Right cardiac atrium (tissue), 5 donors: ENCODE data around the gene LDLRAD4. TPM values are rescaled to one million over a fixed set of nuclear protein-coding genes. Genes with fewer than 3 reads are reported as not detected.

Source experiments
- ATAC-seq, 2 donors: fragments of 200-7000 bp; cut with Tn5 transposase; one replicate each; pipeline versions ENCODE4 v1.8.0 to v1.9.1; 2020; ENCODE audit warnings: moderate library complexity in 2 of 2, mild to moderate bottlenecking in 1 of 2
- DNase-seq, 3 donors: peaks; one replicate each; pipeline ENCODE4 v3.0.0-alpha.2; 2020
- H3K27ac ChIP-seq: one replicate; pipeline ENCODE4 v1.5.1; 2013; ENCODE audit warnings: mild to moderate bottlenecking, low read length, control low read depth, moderate library complexity
- H3K27me3 ChIP-seq: one replicate; pipeline ENCODE4 v1.6.1; 2013; ENCODE audit not compliant: control insufficient read depth, insufficient read depth
- H3K4me1 ChIP-seq: one replicate; pipeline ENCODE4 v1.6.1; 2013; ENCODE audit warnings: low read length; ENCODE audit not compliant: control insufficient read depth, insufficient read depth
- H3K4me3 ChIP-seq: one replicate; pipeline ENCODE4 v1.5.1; 2013; ENCODE audit warnings: low read length, control low read depth
- H3K9me3 ChIP-seq: one replicate; pipeline ENCODE4 v1.6.1; 2013; ENCODE audit warnings: low read length; ENCODE audit not compliant: control insufficient read depth
- WGBS: extraction: QIAGEN DNeasy Blood & Tissue Kit; methylation state at CpG from one replicate; pipeline ENCODE4 v1.1.7; 2013; 5-methylcytosine and 5-hydroxymethylcytosine counted together
- intact Hi-C, 4 donors: fragments of 100-400 bp; cut with DNase I; formaldehyde crosslinking; loops; one replicate each; pipeline versions ENCODE4 v1.11.0 to v1.14.0; 2022 to 2023
- polyA plus RNA-seq: library from polyadenylated mRNA; stranded (reverse); fragments of 200-250 nt; gene quantifications from one replicate; pipeline ENCODE4 v1.2.3, GENCODE V29; 2013
- total RNA-seq, 4 donors: library from RNA; stranded (reverse); fragmentation: NEBNext Ultra II Directional; extraction: Animal tissue kit (Norgen Biotek cat#: 25700); gene quantifications; one replicate each; pipeline ENCODE4 v1.2.1, GENCODE V29; 2021
- donor health status: healthy with polysubstance abuse.
- donor health status: DM: no; HTN: yes; CAD: no.
- donor health status: DM: no; HTN: no; CAD: no.
- donor health status: DM: no; HTN: yes; CAD: no; lungs with severe emphysema.
- donor health status: DM: yes; HTN: yes; CAD: no.

LDLRAD4 gene
- total and polyA plus RNA-seq, 5 donors: 25.7 to 159 (median 68.1) TPM

DNA sequence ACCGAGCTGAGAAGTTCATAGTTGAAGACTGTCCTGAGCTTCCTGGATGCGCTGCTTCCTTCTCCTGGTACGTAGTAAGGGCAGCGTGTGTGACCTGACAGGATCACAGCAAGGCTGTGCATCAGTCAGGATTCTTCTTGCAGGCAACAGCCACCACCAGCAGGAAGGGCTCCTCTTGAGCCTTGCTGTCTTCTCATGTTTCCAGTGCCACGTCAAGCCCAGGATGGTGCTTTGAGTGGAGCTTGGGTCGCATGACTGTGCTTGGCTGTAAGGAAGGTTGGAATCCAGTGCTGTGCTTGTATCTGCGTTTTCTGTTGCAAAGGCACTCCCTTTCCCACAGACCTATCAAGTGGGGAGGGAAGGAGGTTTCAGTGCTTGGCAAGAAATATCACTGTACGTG, 194.3 kb downstream of the LDLRAD4 start:
- no peak for ATAC-seq
- no peaks in the 10 kb centered on the region for H3K9me3 ChIP-seq
- H3K4me1 ChIP-seq: peaks cover 8% of the 10 kb centered on the region

DNA sequence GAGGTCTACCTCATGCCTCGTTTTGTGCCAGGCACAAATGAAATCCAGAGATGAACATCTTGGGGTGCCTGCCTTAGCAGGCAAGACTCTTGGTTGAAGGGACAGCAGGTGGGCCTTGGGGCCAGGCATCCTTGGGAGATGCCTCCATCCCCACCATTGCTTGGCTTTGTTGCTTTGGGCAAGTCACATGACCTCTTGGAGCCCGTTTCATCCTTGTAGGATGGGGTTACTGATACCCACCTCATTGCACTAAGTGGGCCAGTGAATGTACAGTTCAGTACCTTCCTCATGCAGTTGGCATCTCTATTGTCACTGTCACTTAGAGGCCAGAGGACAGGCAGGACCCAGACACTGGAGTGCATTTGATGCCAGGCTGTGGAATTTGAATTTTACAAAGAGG, 195.5 kb downstream of the LDLRAD4 start:
- H3K9me3 ChIP-seq: no peaks in the 10 kb centered on the region
- intact Hi-C loops: no loop called here
- 76% methylated on average over 2 of the region's 2 CpGs for WGBS
- ATAC-seq (no peak), DNase-seq (no peak)
- peaks cover 11% of the 10 kb centered on the region for H3K4me1 ChIP-seq
- no peak overlapping the region for H3K4me3 ChIP-seq
- no peaks in the 10 kb centered on the region for H3K27me3 ChIP-seq
- no peak overlapping the region for H3K27ac ChIP-seq

More for the DNA sequence above, 194.3 kb downstream of the LDLRAD4 start:
- no peaks in the 10 kb centered on the region for H3K27me3 ChIP-seq
- DNase-seq: no peak
- no peak overlapping the region for H3K27ac ChIP-seq
- WGBS: 79% methylated on average over 8 of the region's 8 CpGs
- H3K4me3 ChIP-seq: no peak overlapping the region
- intact Hi-C loops: no loop called here

DNA sequence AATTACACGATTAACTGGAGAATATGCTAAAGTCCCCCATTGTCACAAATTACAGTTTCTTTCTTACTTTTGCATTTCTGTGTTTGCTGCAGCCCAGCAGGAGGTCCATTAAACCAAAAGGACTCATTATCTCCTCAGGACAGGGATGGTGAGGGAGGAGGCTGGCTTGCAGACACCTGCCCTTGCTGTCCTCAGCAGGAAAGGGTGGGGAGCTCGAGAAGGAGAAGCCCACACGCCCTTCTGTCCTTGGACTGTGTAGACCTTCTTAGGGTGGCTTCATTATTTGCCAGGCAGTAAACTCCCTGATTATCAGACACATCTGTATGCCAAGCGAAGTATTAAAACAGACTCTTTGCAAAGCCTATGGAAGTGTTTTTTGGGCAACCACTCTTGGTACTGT, 196.0 kb downstream of the LDLRAD4 start:
- 69% methylated on average over 4 of the region's 4 CpGs for WGBS
- Histone ChIP-seq H3K4me1 (peaks cover 11% of the 10 kb centered on the region), H3K9me3 (no peaks in the 10 kb centered on the region), H3K27ac (no peak overlapping the region), H3K4me3 (no peak overlapping the region), H3K27me3 (no peaks in the 10 kb centered on the region)
- DNase-seq (no peak), ATAC-seq (no peak)
- intact Hi-C loops: no loop called here

DNA sequence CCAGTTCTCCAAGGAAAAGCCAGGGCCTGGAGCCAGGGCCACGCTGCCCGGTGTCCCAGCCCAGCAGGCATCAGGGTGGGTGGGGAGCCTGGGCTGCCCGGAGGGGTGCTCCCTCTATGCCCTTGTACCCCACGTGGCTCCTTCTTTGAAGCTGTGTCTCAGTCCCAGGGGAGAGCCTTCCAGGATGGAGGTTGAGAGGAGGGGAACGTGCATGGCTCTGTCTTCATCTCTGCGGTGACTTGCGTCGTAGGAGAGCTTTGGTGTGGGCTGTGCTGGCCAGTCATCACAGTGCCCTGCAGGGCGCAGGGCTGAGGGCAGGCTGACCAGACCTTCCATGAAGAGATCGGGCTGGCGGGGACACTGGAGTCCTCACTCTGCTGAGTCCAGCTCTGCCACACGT, 197.2 kb downstream of the LDLRAD4 start:
- Histone ChIP-seq H3K4me1 (peaks cover 11% of the 10 kb centered on the region), H3K27ac (no peak overlapping the region), H3K9me3 (no peaks in the 10 kb centered on the region), H3K27me3 (no peaks in the 10 kb centered on the region), H3K4me3 (no peak overlapping the region)
- ATAC-seq (peak; percentile 47 to 55), DNase-seq (no peak)
- WGBS: 90% methylated on average over 12 of the region's 12 CpGs
- intact Hi-C loops: no loop called here

DNA sequence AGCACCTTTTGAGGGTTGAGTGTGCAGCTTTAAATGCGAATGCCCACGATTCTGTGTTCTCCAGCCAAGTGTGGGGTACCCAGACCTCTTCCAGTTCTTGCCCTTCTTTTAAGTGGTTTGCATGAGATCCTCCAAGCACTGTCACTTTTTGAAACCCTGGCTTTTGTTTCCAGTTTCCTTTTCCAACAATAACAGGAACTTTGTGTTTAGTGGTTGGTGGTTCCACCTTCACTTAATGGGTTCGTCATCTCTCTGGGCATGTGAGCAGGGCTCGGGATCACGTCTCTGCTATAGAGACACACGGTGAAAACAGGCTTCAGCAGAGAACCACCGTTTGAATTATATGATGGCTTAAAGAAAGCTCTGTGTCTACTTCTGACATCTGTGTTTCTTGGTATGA, 197.6 kb downstream of the LDLRAD4 start:
- Histone ChIP-seq H3K27ac (no peak overlapping the region), H3K4me1 (peaks cover 12% of the 10 kb centered on the region)
- intact Hi-C loops: no loop called here

DNA sequence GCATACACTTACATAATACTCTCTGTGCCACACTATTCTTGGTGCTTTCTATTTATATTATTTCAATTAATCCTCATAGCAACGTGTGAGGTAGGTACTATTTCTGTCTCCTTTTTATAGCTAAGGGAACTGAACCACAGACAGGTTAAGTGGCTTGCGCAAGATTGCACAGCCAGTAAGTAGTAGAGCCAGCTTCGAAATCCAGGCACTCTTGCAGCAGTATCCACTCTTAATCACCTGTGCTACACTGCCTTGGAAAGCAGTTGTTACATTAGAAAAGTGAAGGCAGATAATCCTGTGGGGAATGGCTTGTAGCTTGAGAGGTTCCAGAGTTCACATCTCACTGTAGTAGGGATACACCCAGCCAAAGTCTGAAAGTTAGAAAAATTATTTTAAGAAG, 198.3 kb downstream of the LDLRAD4 start:
- Histone ChIP-seq H3K4me1 (peaks cover 15% of the 10 kb centered on the region), H3K4me3 (no peak overlapping the region), H3K27me3 (no peaks in the 10 kb centered on the region), H3K9me3 (no peaks in the 10 kb centered on the region), H3K27ac (no peak overlapping the region)
- intact Hi-C loops: no loop called here
- no peak for DNase-seq
- 62% methylated on average over 3 of the region's 3 CpGs for WGBS
- ATAC-seq: peak; percentile 52

More for the DNA sequence above, 197.6 kb downstream of the LDLRAD4 start:
- Histone ChIP-seq H3K27me3 (no peaks in the 10 kb centered on the region), H3K4me3 (no peak overlapping the region), H3K9me3 (no peaks in the 10 kb centered on the region)
- 54% methylated on average over 7 of the region's 7 CpGs for WGBS
- ATAC-seq: peak; percentile 43 to 78
- no peak for DNase-seq

DNA sequence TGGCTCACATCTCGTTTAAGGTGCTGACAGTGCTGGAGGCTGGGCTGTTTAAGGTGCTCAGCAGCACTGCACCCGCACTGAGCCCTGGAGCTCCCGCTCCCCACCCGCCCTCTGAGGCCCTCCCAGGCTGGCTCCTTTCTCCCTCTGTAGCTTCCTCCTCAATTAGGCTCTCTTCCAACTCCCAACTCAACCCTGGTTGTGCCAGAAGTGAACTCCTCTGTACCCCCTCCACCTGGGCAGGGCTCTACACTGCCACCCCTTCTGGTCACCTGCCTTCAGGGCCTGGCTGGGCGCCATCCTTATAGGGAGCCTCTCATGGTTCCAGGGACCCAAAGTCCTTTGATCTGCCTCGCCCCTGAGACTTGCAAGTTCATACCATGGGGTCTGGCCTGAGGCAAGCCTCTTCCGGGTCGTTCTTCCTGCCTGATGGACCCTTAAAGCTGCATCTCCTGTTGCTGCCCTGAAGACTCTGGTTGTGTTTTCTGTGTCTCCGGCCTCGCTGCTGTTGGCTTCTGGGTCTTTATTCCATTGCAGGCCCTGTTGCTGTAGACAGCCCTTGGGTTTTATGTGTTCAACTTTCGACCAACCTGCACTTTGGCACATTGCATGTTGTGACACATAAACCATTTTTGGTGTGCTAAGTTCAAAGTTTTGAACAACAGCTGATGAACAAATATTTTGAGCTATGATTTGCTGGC, 199.6 kb downstream of the LDLRAD4 start:
- H3K9me3 ChIP-seq: no peaks in the 10 kb centered on the region
- ATAC-seq: peak in 1 of 2 donors; percentile 6
- WGBS: 87% methylated on average over 11 of the region's 11 CpGs
- H3K27ac ChIP-seq: no peak overlapping the region
- no peak for DNase-seq
- intact Hi-C loops: no loop called here
- peaks cover 15% of the 10 kb centered on the region for H3K4me1 ChIP-seq
- H3K27me3 ChIP-seq: no peaks in the 10 kb centered on the region
- H3K4me3 ChIP-seq: no peak overlapping the region

DNA sequence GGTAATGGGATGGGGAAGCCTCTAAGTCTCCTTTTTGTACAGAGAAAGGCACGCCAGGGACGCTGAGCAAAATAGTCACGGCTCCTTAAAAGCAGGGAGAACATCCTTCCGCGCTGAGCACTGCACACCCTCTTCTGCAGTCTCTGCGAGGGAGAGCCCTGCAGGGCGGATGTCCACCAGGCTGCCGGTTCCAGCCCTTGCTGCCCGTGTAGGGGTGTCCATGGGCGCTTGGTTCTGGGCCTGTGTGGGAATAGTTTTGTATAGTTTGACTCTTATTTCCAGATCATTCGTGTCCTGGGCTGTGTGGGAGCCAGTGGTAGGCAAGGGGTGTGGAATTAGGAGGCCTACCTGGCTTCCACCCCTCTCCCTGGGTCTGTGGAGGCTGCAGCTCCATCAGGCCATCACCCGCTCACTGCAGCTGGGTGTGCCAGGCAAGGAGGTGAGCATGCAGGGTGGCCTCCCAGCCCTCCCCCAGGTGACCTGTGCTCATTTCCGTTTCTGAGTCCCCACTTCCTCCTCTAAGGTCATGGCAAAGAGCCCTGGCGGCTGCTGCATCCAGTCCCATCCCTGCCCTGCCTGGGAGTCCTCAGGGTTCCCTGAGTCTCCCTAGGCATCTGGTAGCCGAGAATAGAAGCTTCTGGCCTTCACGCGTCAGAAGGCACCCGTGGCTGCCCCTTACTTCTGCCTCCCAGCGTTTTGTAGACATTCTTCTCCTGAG, 202.6 kb downstream of the LDLRAD4 start:
- no peak for DNase-seq
- peaks cover 10% of the 10 kb centered on the region for H3K4me1 ChIP-seq

DNA sequence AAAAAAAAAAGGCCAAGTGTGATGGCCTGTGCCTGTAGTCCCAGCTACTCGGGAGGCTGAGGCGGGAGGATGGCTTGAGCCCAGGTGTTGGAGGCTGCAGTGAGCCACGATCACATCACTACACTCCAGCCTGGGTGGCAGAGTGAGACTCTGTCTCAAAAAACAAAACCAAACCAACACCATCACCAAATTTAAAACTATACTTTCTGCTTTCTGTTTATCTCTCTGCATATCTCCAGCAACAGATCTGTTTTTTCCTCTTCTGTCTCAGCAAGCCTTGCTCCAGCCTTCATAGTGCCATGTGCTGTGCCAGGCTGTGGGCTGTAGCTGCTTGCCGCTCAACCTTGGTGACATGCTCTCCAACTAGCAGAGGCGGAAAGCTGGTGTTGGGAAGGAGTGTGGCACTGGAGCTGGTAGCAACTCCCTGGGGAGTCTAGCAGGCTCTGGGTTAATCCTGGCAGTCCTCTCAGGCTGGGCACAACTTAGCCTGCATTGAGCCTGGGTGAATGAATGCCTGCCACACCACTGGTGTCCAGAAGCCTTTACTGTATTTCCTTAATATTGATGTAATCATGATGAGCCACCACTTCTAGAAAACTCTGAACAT, 204.1 kb downstream of the LDLRAD4 start:
- Histone ChIP-seq H3K4me3 (no peak overlapping the region), H3K9me3 (no peaks in the 10 kb centered on the region), H3K4me1 (peaks cover 10% of the 10 kb centered on the region), H3K27ac (no peak overlapping the region), H3K27me3 (no peaks in the 10 kb centered on the region)
- DNase-seq (no peak), ATAC-seq (no peak)
- intact Hi-C loops: no loop called here
- 96% methylated on average over 5 of the region's 5 CpGs for WGBS

More for the DNA sequence above, 202.6 kb downstream of the LDLRAD4 start:
- Histone ChIP-seq H3K27me3 (no peaks in the 10 kb centered on the region), H3K9me3 (no peaks in the 10 kb centered on the region), H3K4me3 (no peak overlapping the region), H3K27ac (no peak overlapping the region)
- 78% methylated on average over 19 of the region's 19 CpGs for WGBS
- ATAC-seq: peak in 1 of 2 donors; percentile 54
- intact Hi-C loops: no loop called here

DNA sequence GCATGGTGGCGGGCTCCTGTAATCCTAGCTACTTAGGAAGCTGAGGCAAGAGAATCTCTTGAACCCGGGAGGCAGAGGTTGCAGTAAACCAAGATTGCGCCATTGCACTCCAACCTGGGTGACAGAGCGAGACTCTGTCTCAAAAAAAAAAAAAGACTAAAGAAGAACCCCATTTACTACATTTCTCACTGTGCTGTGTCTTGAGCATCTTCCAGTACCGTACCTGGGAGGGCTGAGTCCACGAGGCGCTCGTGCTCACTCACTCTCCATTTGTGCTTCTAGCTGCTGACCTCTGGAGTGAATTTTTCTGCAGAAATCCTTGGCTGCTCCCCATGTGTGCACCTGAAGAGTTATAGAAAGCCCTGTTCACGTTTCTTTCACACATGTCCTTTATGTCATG, 204.8 kb downstream of the LDLRAD4 start:
- H3K27ac ChIP-seq: no peak overlapping the region
- H3K4me1 ChIP-seq: peaks cover 10% of the 10 kb centered on the region
- ATAC-seq: no peak
- 95% methylated on average over 9 of the region's 9 CpGs for WGBS
- no peaks in the 10 kb centered on the region for H3K27me3 ChIP-seq
- DNase-seq: no peak
- intact Hi-C loops: no loop called here
- H3K4me3 ChIP-seq: no peak overlapping the region
- no peaks in the 10 kb centered on the region for H3K9me3 ChIP-seq

DNA sequence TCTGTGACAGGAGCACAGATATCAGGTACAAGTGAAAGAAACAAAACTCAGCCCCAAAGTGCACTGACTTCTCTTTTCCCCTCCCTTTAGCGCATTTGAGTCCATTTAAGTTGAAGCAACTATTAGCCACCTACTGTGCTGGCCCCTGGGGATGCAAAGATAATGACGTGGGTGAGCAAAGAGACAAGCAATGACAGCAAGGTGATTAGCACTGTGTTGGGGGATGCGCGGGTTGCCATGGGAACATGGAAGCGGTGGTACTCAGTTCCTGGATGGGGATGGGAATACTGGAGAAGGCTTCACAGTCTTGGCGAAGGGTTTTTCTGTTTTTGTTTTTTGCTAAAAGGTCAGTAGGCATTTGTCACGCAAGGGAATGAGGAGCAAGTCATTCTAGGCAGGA, 205.8 kb downstream of the LDLRAD4 start:
- intact Hi-C loops: no loop called here
- Histone ChIP-seq H3K27me3 (no peaks in the 10 kb centered on the region), H3K4me3 (no peak overlapping the region), H3K9me3 (no peaks in the 10 kb centered on the region), H3K27ac (no peak overlapping the region), H3K4me1 (peaks cover 10% of the 10 kb centered on the region)
- no peak for ATAC-seq
- 91% methylated on average over 7 of the region's 7 CpGs for WGBS
- no peak for DNase-seq
